HG02588 (cell line): ENCODE results near the gene PRR12.
A peak's percentile ranks its signal among the peaks of the same experiment; 100 is the strongest.
"Not testable (repeated sequence)": the region's sequence is repeated elsewhere in the genome, so short reads cannot be mapped to it uniquely, and the experiment has no call there.

Experiments
- ATAC-seq: cut with Tn5 transposase; IDR thresholded peaks from one replicate; pipeline ENCODE4 v1.9.1; 2021; ENCODE audit warnings: mild to moderate bottlenecking, moderate library complexity; ENCODE audit not compliant: unreplicated experiment

Gene PRR12

GRCh38 chr19:49614096-49614833 lies 23.3 kb downstream of the PRR12 start:
- no peak for ATAC-seq

GRCh38 chr19:49615861-49616260 lies 24.9 kb downstream of the PRR12 start:
- no peak for ATAC-seq

DNA sequence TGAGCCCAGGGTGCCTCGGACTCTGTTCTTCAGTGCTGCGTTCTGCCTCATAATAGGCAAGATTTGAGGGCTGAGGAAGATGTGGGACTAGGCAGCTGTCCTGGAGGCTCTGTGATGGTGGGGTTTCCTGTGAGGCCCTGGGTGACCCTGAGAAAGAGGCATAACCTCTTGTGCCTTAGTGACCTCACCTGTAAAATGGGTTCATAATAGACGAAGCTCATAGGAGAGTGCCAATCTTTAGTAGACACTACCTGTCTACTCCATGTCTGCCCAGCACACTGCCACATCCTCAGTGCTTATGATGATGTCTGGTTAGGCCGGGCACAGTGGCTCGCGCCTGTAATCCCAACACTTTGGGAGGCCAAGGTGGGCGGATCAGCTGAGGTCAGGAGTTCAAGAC lies 25.6 kb downstream of the PRR12 start:
- no peak for ATAC-seq

DNA sequence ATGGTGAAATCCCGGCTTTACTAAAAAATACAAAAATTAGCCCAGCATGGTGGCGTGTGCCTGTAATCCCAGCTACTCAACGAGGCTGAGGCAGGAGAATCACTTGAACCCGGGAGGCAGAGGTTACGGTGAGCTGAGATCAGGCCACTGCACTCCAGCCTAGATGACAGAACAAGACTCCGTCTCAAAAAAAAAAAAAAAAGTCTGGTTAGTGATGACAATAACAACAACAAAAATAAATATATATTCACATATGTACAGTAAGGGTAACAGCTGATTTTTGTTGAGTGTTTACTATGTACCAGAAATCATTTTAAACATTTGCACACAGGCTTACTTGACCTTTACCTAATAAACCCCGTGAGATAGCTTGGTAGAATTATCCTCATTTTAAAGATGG lies 26.0 kb downstream of the PRR12 start:
- ATAC-seq = no peak

- not testable (repeated sequence) for ATAC-seq
These were observed 26.9 kb downstream of the PRR12 start for GRCh38 chr19:49617860-49618259.

GRCh38 chr19:49624967-49625910 lies 34.3 kb downstream of the PRR12 start:
- ATAC-seq = no peak

GRCh38 chr19:49626226-49626625 lies 35.2 kb downstream of the PRR12 start:
- ATAC-seq = no peak

- no peak for ATAC-seq
These were observed 38.7 kb downstream of the PRR12 start for GRCh38 chr19:49629659-49630058.

- no peak for ATAC-seq
These were observed 40.1 kb downstream of the PRR12 start for GRCh38 chr19:49631014-49631588.

- ATAC-seq = no peak
These were observed 40.7 kb downstream of the PRR12 start for GRCh38 chr19:49631610-49632192.

- ATAC-seq = no peak
These were observed 41.6 kb downstream of the PRR12 start for GRCh38 chr19:49632576-49632975.

DNA sequence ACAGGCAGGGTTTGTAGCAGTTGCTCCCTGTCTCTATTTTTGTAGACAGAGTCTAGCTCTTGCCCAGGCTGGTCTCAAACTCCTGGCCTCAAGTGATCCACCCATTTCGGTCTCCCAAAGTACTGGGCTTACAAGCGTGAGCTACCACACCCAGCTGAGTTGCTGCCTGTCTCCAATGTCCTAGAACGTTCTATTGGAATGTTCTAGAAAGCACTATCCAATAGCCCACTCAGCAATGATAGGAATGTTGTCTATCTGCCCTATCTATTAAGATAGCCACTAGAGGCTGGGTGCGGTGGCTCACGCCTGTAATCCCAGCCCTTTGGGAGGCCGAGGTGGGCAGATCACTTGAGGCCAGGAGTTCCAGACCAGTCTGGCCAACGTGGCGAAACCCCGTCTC lies 42.3 kb downstream of the PRR12 start:
- ATAC-seq = not testable (repeated sequence)

DNA sequence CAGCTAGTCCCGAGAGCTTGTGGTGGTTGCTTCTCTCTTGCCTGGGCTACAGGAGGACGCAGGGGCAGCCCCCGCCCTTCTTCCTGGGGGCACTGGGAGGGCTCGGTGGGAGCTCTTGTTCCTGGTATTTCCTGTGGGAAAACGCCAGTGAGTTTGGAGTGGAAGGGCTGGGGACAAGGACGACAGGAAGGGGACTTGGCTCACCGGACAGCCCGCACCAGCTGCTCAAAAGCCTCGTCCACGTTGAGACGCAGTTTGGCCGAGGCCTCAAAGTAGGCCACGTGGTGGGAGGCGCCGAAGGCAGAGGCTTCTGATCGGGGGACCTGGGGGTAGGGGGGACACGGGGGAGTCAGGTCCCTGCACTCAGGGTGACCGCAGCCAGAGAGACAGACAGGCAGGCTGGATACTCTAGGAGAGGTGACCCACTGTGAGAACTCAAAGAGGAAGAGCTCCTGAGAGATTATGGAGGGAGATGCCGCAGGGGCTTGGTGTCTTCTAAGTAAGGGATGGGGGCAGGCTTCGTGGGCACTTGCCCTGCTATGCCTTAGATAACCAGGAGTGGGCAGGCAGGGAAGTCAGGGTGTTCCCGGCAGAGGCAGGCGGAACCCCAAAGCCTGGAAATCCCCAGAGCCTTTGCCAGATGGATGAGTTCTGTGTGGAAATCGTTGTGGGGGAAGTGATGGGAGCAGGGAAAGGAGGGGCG lies 44.7 kb downstream of the PRR12 start:
- no peak for ATAC-seq

DNA sequence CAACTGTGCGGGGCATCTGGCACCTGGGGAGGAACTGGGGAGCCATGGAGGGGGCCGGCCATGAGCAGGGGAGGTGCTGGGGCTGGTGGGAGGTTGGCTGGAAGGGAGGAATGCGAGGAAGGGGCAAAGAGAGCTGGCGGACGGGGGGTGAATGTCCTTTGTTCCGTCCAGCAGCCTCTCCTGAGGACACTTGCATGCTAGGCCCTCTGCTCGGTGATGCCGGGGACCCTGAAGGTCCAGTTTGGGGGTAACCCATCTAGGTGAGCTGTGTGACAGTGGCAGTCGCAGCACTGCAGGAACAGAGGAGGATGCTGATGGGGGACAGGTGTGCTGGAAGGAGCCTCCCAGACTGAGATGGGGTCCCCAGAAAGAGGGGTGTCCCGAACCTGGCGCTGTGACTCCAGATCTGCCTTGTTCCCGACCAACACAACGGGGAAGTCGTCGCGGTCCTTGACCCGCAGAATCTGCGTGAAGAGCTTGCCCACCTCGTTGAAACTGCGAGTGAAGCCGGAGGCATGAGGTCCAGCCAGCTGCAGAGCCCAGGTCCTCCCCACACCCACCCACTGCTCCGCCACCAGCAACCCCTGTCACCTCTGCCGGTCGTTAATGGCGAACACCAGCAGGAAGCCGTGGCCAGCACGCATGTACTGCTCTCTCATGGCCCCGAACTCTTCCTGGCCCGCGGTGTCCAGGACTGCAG lies 45.4 kb downstream of the PRR12 start:
- no peak for ATAC-seq

DNA sequence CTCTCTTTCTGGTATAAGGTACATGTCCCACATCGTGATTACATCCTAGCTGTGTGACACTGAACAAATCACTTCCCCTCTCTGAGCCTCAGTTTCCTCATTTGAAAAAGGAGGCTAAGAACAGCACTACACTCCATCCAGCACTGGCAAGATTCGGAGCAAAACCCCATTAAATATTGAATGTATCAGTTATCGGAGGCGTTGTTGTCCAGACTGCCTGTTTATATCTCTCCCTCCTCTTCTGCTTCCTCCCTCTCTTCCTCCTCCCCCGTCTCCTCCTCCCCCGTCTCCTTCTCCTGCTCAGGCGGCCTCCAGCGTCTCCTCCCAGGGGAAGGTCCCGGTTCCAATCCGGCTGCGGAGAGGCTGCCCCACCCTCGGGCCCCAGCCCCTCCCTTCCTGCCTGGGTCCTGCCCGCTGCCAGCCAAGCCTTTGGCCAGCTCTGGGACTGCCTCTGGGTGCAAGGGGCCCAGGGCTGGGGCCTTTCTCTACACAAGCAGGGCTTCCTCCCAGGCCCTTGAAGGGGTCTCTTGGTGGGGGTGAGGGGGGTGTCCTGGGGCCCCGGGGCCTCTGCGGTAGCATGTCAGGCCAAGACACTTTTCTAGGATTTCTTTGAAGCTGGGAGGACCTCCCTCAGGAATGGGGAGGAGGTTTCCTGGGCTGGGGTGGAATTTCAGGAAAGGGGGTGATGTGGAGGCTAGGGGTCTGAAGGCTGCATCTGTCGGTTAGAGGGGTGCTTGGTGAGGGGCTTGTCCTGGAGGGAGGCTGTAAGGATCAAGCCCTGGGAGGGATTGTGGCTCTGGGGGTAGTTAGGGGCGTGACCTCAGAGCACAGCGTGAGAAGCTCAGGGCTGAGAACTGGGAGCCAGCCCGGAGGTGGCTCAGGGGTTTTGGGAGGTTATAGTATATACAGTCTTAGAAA lies 47.1 kb downstream of the PRR12 start:
- ATAC-seq = no peak

DNA sequence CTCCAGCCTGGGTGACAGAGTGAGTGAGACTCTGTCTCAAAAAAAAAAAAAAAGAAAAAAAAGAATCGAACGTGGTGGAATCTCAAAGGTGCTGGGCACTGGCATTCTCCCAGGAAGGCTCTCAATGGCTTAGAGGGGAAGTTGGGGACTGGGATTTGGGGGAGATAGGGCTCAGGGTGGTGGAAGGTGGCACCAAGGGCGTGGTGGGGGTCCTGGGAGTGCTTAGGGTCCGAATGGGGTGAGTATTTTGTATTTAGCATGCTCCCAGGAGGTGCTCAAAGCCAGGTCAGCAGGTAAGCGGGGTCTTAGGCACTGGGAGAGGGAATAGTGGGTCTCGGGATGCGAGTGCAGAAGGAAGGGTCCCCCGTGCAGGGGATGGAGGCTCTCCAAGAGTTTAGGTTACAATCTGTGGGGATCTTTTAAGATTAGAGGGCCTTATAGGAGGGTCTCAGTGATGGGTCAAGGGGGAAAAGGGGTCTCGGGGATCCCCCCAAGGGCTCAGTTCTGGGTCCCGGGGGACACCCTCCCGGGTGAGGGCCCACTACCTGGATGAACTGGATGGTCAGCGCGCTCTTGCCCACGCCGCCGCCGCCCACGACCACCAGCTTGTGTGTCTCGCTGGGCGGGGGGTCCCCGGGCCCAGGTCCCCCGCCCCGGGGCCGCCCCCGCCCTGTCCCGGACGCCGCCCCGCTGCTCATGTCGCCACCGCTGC lies 48.6 kb downstream of the PRR12 start:
- ATAC-seq = no peak

- ATAC-seq = peak; percentile 50
These were observed 49.3 kb downstream of the PRR12 start, which contains the start of gene RRAS for GRCh38 chr19:49640113-49640898. Gene RRAS, minus strand, starts transcription at chr19:49640143. Its CDS starts 45 bp downstream, at chr19:49640098.
